ENCODE data around the gene RTN4RL2.

Gene RTN4RL2

DNA sequence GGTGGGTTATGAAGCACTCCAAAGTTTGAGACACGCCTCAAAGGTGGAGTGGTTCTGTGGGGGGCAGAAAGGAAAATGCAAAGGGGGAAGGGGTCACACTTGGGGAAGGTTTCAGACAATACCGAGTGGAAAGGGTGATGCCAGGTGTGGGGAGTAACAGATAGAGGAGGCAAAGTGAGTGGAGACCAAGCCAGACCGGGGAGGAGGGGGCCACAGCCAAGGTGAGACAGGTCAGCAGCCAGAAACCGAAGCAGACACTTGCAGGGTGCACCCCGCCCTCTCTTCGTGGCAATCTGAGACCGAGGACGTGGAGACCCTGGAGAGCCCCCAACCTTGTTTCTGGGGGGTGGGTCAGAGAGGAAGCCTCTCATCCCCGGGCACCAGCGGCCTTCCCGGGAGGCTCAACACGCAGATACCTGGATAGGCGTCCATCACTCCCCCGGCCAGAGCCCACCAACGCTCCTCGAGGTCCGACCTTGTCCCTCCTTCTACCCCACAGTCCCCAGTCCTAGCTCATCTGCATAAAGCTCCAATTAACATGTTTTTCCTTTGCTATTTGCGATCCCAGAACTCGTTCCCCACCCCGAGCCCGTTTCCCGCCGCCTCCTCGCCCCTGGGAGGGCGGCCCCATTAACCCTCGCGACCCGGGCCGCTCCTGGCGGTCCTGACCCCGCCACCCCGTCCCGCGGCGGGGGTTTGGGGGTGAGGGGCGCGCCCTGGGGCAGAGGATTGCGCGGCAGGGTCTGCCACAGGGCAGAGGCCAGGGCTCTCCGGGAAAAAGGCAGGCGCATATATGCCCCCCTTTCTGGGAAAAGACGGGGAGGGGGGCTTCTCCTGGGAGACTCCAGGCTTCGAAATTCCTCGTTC lies 21.8 kb downstream of the RTN4RL2 start:
- DNase-seq: no peak

DNA sequence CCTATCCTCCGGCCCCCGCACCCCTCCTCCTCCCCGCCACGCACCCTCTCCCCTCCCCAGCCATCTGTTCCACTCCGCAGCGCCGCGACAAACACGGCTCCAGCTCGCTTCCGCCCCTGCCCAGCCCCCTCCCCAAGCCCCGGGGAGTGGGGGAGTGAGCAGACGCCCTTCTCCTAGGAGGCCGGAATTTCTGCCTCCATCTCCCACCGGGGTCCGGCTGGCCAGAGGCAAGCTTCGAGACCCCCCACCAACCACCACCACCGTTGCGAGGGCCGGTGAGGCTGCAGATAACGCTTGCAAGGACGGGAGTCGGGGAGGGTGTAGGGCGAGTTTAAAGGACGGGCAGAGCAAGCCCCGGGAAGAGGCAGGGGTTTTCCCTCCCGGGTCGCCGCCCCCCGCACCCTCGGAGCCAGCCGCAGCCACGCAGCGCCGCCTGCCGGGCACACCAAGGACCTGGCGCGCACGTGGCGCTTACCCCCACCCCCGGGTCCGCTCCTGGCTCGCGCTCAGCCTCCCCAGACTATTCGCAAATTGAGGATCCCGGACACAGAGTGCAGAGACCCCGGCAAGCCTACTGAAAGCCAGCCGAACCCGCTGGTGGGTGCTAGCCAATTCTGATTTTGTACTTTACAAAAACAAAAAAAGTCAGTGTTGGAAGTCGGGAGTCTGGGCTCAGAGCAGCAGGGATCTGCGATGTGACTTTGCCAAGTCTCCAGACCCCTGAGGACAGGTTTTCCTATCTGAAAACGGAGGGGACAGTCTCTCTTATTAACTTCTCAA lies 22.6 kb downstream of the RTN4RL2 start:
- DNase-seq: peak in 3 of 4 experiments; percentile 11 to 39 (median 33)

DNA sequence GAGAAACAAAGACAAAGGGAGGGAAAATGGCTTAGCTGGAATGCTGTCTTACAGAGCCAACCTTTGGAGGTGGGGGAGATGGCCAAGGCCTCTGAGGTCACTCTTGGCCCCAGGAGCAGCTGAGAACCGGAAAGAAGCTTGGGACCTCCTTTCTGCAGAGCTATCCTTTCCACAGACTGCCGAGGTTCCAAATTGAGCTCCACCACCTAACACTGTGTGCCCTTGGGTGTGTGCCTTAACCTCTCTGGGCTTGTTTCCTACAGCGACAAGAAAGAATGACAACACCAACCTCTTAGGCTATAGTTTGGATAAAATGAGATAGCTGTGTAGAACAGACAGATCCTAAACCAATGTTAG lies 23.2 kb downstream of the RTN4RL2 start:
- DNase-seq: no peak

DNA sequence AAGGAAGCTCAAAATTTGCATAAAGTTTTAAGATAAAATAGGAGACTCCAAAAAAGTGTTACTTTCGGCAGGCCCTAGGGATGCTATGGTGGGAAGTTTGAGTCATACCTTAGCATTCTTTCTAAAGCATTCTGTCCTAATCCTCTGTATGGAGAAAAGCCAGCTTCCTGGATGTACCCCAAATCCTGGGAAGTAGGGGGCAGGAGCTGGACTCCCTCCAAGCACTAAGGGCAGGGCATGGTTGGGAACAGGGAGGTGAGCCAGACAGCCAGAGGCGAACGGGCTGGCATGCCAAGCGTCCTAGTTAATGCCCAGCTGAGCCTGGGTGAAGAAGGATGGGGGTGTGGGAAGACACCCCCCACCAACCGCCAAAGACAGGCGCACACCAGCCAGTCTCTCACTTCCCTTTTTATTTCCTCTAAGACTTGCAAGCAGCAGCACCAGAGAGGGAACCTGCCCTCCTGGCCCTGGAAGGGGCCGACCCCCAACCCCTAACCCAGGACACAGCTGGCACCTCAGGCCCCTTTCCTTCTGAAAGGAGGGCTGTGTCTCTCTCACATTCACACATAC lies 23.9 kb downstream of the RTN4RL2 start:
- no peak for DNase-seq

DNA sequence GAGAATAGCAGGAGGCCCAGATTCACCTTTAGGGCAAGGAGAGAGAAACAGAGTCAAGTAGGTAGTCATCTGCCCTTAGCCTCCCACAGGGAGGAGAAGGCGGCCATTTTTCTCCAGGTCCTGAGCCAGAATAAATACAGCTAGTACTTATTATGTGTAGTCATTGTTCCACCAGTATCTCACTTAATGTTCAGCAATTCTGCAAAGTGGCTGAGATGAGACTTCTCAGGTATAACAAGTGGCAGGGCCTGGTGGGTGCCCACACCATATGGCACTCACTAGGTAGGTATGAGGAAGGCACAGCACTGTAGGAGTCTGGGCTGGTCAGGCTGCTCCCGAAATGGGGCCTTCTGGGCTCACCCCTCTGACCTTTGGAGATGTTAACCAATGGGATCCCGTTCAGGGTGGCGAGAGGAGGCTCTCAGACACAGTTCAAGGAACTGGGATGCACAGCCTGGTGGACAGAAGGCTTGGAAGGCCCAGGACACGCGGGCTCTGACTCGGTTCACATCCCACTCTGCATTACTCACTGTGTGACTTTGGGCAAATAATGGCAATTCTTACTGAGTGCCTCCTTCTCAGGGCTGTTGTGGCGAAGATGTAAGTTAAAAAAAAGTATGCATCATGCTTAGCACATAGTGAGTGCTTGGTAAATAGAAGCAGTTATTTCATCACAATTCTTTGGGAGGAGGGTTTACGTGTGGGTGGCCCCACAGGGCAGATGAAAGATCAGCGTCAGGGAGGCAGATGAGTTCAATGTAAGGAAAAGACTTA lies 25.1 kb downstream of the RTN4RL2 start:
- DNase-seq: no peak

DNA sequence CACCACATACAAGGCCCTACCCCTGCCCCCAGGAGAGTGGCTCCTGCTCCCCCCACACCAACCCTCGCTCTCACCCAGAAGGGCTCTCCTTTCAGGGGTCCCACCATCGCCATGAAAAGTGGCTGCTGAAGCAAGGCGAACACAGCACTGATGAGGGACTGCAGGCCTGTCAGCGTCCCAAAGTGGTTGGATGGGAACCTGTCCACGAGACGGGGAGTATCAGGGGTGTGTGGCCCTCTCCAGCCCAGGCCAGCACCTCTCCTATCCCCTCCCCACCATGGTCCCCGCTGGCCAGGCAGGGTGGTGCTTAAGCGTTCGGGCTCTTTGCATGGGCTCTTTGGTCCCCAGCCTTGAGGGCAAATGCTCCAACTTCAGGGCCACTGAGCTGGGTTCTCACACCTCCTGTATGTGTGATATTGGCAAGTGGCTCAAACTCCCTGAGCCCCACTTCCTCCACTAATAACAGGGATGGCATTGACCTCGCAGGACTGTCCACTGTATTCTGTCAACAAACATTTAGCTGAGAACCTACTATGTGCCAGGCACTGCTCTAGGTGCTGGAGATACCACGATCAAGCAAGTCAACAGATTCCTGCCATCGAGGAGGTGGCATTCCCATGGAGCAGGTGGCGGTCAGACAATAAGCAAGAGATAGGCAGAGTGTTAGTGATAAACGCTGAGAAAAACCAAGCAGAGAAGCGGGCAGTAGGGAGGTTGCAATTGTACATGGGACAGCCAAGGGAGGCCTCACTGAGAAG lies 26.9 kb downstream of the RTN4RL2 start:
- DNase-seq: no peak

DNA sequence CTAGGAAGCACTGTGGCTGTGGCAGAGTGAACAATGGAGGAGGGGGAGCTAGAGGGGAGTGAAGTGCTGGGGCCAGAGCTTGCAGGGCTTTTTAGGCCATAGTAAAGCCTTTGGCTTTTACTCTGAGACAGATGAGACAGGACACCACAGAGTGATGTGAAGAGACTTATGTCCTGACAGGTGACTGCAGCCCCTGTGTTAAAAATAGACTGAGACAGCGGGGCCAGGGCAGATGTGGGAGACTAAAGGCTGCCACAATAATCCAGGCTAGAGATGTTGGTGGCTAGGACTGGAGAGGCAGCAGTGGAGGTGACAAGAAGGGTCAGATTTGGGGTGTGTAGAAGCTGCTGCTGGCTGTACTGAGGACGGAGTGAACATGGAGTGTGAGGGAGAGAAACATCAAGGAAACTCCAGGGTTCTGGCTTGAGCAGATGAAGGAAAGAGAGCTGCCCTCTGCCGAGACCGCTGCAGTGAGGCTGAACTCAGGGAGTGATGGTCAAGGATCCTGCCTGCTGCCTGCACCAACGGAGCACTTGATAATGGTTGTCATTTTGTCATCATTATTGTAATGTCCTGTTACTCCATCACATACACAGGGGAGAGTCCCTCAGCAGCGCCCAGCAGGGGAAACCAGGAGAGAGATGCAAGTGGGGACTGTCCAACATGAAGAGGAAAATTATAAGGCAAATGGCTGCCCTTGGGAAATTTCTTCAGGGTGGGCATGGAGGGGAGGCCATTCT lies 27.8 kb downstream of the RTN4RL2 start:
- DNase-seq: no peak

DNA sequence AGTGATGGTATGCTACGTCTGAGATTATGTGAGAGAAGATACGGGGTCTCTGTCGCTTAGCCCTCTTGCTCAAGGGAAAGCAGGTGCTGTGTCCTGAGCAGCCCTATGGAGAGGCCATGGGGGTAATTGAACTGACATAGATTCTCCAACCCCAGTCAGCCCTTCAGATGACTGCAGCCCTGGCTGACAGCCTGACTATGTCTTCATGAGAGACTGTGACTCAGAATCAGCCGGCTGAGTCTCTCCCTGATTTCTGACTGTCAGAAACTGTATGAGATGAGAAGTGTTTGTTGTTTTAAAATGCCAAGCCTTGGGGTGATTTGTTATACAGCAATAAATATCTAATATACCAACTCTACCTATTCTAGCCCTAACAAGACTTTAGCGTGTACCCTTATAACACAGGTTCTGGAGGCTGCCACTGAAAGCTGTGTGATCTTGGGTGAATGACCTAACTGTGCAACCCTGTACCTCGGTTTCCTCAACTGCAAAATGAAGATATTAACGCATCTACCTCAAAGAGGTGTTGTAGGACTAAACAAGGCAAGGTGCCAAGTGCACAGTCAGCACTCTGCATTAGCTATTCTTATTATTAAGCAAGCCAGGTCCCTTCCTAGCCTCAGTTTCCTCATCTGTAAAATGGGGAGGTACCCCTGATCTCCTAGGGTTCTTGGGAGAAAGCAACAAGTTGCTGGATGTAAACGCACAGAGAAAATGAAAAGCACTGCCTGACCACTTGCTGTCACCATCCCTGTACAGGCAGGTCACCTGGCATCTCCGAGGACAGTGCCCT lies 30.3 kb downstream of the RTN4RL2 start:
- no peak for DNase-seq

DNA sequence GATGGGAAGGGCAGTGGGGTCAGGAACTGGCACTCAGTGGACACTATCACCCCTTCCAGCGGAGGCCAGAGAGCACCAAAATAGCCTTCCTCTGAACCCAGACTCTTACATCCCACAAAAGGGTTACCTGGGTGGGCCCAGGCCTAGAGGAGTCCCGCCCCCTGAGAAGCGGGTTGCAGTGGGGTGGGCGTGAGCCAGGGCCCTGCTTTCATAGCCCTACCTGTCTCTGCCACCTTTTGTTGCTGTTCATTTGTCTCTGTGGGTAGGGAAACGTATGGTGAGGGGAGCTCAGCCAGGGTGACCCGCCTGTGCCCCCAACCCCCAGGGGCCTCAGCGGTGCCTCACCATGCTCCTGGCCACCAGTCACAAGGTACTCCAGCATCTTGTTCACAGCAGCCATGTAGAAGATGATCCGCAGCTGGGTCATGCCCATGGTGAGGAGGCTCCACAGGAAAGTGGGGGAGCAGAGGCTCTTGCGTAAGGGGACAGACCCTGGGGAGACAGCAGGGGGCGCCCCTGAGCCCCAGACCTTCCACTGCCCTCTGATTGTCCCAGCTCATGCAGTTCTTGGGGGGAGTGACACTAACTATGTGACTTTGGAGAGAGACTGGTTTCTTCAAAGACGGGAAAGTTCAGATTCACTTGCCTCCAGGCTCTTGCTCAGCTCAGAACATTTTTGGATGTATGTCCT lies 31.2 kb downstream of the RTN4RL2 start:
- peak; percentile 13 to 33 (median 16) for DNase-seq

DNA sequence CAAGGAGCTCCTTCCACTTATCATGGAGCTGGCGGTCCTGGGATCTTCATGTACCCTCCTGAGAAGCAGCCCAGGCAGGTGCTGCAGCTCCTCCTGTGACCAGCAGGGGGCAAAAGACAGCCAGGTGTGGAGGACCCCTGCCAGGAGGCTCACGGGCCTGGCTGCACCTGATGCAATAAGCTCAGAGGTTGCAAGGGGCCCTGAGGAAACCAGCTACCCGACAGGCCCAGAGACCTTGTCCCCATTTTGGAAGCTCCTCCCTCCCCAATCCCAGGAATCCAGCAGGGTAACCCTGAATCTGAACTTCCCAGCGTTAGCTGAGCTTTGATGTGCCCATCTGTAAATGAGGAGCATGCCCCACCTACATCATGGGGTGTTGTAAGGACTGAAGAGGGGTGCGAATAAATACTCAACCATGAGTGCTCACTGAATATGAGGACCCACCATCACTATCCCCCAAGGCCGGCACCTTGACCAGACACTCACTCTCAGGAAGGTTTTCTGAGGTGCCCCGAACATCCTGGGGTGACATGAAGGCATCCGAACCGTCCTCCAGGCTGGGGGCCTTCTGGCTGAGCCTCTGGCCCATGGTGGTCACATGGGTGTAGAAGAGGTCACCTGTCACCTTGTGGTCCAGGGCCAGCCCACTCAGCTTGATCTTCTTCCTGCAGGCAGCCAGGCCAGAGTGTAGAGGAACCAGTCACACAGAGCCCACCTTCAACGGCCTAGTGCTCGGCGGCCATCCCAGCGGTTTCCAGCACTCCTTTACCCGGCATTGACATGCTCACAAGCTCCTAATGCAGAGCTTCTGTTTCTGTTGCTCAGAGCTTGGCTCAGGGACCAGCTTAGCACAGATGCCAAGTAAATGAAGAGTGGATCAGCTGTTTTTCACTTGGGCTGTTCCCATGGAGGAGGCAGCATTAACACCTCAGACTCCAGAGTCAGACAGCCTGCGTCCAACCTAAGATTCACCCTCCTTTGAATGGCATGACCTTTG lies 33.5 kb downstream of the RTN4RL2 start:
- peak; percentile 52 to 65 (median 60) for DNase-seq

DNA sequence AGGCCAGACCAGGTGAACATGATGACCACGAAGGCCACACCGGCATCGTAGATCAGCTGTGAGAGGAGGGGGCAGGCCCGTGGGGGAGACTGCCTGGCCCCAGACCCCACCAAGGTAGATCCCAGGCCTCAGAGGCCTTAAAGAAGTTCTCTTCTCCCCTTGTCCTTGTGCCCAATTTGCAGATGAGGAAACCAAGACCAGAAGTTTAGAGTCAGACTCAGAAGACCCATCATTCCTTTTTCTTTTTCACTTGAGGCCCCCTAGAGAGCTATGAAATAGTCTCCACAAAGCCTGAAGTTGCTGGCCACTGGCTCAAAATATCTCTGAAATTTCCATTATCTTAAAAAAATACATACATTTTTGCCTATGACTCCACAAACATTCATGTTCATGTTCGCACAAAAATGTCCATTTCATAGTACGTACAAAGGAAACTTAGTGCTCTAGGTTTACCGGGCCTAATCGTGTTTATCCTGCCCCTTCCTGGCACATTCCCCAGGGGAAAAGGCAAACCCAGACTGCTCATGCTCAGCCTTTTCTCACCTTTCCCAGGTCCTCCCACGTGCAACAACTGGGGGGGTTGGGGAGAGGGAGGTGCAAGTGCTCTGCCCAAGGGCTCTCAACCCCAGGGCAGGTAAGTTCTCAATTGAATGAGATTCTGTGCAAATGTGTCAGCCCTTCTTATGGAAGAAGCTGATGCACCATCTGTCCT lies 35.9 kb downstream of the RTN4RL2 start:
- DNase-seq: no peak

DNA sequence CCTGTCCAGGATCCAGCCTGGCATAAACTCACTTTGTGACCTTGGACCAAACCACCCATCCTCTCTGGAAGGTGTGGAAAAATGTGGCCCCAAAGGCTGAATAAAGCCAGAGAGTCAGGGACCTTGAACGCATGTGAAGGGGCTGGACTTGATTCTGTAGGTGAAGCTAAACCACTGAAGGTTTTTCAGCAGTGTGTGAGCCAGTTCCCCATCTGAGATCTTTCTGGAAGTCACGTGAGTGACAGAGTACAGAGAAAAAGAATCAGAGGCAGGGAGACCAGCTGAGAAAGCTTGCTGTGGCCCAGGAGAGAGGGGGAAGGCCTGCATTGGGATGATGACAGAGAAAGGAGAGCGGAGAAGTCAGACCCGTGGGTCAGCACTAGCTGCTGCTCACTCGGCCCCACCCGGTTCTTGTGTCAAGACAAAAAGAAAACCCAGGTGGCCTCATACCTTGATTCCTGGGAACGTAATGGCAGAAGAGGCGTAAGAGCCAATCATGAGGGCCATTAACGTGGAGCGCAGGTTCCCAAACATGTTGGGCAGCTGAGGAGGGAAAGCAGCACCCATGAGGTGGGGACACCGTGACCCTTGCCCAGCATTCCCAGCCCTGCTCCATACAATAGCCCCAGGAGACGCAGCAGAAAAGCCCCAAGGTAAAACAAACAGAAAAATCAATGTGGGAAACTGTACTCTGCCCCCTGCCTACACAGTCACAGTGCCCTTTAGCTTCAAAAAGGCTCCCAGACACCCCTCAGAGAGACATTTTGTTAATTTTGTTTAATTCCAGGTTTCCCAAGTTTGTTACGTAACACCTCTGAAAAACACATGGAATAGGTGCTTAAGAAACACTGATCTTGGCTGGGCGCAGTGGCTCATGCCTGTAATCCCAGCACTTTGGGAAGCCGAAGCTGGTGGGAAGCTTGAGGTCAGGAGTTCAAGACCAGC lies 37.2 kb downstream of the RTN4RL2 start:
- DNase-seq: no peak

DNA sequence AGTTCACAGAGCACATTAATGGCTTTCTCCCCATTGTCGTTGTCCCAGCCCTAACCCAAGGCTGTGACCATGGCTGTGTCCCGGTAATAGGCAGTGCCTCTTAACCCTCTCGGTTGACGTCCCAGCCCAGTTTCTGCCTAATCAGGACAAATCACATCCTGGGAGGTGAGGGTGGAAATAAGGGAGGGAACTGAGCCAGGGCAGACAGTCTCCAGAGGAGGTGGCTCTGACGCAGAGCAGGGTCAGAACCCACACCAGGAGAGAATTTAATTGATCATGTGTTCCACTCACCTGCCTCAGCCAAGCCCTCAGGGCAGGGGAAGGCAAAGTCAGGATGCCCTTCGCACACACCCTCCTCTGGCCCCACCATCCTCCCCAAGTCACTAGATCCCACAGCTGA lies 38.2 kb downstream of the RTN4RL2 start:
- DNase-seq: no peak

DNA sequence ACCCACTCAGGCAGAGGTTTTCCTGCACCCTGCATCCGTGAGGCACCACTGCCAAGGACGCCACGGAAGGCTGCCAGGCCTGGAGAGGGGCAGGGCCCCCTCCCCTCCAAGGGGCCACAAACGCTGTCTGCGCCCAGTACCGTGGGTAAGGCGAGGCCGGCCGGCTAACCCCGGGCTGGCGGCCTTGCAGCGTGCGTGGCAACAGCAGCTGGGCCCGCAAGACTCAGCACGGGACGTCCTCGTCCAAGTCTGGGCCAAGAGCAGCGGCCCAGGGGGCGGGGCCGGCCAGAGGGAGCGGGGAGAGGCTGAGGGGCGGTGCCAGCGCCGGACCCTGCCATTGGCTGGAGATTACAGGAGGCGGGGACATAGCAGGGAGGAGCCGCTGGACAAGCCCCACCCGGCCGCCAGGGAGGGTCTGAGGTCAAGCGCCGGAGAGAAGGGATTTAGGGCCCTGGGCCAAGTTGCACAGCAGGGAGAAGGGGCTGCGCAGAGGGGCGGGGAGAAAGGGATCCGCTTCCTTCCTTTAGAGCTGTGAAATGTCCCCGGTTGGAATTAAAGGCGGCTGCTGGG lies 39.2 kb downstream of the RTN4RL2 start:
- DNase-seq: no peak

DNA sequence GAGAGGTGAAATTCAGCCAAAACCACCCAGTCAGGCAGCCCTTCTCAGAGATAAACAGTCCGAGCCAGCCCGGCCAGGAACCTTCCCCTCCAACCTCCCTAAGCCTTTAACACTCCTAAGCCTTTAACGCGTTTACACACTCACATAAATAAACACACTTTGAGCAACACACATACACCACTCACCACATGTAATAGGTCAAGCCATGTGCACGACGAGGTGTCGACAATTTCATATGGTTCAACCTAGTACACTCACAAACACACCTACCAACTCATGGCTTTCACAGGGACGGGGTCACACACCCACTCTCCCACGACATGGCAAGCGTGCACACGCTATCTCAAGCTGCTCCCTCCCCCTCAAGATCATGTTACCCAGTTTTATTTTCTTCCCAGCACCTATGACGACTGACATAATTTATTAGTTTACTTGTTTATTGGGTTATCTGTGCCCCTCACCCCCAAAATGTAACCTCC lies 39.7 kb downstream of the RTN4RL2 start:
- DNase-seq: no peak

DNA sequence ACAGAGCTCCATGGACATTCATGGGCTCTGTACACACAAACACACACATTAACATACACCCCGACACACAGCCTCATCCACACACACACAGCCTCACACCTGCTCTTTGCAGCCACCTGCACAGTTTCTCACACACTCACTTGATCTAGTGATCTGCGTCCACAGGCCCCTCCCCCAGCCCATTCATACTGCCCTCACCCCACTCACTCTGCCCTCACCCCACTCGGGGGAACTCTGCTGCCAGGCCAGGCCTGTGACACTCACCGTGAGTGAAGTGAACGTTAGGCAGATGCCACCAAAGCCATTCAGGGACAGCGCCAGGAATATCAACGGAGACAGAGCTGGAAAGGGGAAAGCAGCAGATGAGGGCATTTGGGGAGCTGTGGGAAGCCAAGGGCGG lies 40.2 kb downstream of the RTN4RL2 start:
- DNase-seq: no peak
